PC-3 (cell line): ENCODE measurements around the gene DCAF12L2.

Experiments used
- CTCF ChIP-seq: fragments of 300-600 bp; sonication (generic); conservative IDR thresholded peaks from 2 replicates; pipeline ENCODE4 v1.5.1; 2017; ENCODE audit warnings: antibody characterized with exemption, low read depth, mild to moderate bottlenecking, low read length
- EZH2phosphoT487 ChIP-seq: fragments of 300-600 bp; sonication (generic); IDR thresholded peaks from 2 replicates; pipeline ENCODE4 v1.6.1; 2018; ENCODE audit warnings: mild to moderate bottlenecking, antibody characterized with exemption, low read length, borderline replicate concordance

GRCh38 chrX:126165721-126166461, at the start of gene DCAF12L2:
- TF ChIP-seq CTCF (no peak), EZH2phosphoT487 (no peak)
